ENCODE data around the gene CHST3.

GRCh38 chr10:72034761-72035160, 70.6 kb downstream of the CHST3 start:
- TF ChIP-seq, protein P1, sequence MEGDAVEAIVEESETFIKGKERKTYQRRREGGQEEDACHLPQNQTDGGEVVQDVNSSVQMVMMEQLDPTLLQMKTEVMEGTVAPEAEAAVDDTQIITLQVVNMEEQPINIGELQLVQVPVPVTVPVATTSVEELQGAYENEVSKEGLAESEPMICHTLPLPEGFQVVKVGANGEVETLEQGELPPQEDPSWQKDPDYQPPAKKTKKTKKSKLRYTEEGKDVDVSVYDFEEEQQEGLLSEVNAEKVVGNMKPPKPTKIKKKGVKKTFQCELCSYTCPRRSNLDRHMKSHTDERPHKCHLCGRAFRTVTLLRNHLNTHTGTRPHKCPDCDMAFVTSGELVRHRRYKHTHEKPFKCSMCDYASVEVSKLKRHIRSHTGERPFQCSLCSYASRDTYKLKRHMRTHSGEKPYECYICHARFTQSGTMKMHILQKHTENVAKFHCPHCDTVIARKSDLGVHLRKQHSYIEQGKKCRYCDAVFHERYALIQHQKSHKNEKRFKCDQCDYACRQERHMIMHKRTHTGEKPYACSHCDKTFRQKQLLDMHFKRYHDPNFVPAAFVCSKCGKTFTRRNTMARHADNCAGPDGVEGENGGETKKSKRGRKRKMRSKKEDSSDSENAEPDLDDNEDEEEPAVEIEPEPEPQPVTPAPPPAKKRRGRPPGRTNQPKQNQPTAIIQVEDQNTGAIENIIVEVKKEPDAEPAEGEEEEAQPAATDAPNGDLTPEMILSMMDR (IDR thresholded peaks at IDR 0.05 in 8 of 11, conservative IDR thresholded peaks at IDR 0.05 in 3 of 11): no peak
- no peak for TF ChIP-seq POLR2A (IDR thresholded peaks at IDR 0.05)

Data from spleen (tissue), 7 donors.